ENCODE data around the gene CEP41.
"Not testable (repeated sequence)": the region's sequence is repeated elsewhere in the genome, so short reads cannot be mapped to it uniquely, and the experiment has no call there.

Gene CEP41

DNA sequence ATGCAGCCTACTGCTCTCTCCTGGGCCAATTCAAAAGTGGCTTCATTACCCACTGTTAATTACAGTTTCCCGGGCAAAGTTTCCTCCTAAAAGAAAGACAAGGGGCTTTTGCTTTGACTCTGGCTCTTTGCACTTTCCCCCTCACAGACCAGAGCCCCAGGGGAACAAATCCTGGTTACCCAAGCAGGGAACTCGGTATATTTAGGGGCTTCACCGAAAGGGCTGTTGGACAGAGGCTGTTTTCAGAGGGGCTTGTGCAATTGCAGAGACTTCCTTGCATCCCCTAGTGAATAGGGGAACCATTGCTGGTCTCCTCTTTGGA, 53.5 kb downstream of the CEP41 start:
- DNase-seq: no peak

DNA sequence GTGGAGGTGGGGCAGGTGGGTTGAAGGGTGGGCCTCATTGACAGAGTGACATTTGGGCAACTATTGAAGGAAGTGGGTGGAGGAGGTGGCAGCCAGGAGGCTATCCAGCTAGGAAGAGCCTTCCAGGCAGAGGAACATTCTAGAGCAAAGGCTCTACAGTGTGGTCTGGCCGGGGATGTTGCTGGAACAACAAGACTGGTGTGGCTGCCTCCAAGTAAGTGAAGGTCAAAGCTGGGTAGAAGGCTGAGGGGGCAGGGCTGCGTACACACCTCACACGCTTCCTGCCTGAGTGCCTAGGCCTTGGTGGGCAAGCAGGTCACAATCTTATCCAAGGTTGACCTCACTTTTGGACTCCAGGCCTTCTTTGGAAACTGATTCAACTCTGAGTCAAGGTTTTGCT, 53.9 kb downstream of the CEP41 start:
- DNase-seq: no peak

DNA sequence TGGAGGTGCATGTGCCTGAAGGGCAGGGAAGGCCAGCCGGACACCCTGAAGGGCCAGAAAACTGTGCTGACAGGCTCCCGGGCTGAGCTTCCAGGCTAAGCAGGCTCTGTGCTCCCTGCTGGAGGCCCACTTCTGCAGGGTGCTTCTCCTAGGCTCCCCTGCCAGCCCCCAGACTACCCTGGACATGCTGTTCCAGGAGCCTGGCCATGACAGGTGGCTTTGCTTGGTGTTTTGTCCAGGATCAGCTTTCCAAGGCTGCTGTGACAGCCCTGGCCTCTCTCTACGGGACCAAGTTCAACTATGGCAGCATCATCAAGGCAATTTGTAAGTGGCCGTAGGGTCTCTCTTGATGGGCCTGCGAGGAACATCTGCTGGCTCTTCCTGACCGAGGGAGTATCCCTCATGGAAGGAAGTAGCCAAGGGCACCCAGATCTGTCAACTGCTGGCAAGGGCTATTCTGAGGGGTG, 55.2 kb downstream of the CEP41 start:
- no peak for DNase-seq

DNA sequence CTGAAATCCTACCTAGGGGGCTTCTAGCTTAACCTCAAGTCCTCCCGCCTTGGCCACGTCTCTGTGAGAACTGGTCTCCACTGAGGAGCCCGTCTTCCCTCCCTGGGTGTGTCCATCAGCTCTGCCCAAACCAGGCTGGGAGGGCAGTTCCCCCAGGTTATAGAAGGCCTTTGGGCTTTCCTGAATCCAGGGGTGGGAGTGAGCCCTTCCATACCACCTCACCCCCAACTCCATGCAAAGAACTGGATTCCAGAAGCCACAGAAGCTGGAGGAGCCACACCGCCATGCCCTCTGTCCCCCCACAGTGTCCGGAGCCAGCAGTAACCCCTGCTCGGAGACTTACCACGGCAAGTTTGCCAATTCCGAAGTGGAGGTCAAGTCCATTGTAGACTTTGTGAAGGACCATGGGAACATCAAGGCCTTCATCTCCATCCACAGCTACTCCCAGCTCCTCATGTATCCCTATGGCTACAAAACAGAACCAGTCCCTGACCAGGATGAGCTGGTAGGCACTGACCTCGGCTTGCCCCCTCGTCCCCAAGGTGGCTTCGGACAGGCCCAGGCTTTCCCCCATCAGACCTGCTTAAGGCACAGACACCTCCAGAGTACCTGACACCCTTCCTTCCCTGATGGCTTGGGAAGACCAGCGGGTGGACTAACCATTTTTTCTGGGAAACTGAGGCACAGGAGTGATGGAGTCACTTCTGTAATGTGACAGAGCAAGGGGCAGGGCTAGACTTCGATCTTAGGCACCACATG, 55.8 kb downstream of the CEP41 start:
- DNase-seq: no peak

DNA sequence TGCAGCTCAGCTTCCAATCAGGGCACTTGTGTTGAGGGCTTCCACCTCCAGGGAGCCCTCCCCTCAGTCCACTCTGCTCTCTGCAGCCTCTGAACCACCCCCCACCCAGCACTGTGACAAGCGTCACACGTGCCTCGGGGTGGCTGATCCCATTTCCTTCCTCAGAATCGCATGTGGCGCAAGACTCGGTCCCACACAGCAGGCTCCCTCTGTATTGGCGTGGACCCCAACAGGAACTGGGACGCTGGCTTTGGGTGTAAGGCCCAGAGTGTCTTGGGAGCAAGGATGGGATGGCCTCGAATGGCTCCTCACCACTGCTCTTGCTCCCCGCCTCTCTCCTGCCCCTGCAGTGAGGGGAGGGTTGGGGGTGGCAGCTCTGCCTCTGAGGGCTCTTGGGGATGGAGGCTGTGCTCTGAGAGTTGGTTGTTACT, 56.4 kb downstream of the CEP41 start:
- no peak for DNase-seq

DNA sequence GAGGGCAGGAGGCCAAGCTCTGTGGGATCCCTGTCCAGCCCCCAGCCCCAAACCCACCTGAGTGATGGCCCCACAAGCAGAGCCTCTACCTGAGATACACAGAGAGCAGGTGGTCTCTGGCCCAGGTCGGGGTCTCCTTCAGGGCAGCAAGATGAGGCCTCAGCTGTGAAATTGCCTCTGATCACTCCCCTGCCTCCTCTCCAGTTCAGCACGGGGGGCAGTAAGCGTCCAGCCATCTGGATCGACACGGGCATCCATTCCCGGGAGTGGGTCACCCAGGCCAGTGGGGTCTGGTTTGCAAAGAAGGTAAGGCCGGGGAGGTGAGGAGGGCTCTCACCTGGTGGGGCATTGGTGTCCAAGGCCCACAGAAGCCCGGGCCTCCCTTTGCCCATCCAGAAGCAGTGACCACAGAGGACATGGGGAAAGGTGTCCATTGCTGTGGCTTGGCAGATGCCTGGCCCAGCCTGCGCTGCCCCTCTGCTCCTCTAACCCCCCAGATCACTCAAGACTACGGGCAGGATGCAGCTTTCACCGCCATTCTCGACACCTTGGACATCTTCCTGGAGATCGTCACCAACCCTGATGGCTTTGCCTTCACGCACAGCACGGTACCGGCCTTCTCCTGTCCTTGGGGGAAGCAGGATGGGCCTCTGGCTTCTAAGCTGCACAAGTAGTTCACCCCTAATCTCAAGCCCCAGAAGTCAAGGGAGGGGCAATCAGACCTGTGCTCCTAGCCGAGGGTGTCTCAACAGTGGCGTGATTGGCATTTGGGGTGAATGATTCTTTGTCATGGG, 57.4 kb downstream of the CEP41 start:
- no peak for DNase-seq

DNA sequence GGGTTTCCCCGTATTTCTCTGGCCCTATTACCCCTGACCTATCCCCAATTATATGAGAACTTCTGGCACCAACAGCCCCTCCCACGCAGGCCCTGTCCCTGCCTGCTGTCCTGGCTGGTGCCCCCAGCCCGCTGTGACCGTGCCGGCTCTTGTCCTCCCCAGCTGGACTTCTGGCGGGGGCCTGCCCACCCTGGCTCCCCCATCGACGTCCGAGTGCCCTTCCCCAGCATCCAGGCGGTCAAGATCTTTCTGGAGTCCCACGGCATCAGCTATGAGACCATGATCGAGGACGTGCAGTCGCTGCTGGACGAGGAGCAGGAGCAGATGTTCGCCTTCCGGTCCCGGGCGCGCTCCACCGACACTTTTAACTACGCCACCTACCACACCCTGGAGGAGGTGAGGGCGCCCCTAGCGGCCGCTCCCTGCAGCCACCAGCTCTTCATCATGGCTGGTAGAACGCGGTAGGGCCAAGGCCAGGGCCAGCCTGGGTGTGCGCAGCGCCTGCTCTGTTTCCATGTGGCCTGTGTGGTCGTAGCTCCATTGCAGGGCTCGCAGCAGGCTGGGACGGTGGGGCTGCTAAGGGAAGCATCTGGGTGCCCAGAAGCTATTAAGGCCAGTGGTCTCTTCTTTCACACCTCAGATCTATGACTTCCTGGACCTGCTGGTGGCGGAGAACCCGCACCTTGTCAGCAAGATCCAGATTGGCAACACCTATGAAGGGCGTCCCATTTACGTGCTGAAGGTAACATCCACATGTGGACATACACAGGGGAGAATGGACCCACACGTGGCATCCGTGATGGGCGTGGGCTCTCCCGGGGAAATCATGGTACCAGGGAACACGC, 59.1 kb downstream of the CEP41 start:
- DNase-seq: no peak

DNA sequence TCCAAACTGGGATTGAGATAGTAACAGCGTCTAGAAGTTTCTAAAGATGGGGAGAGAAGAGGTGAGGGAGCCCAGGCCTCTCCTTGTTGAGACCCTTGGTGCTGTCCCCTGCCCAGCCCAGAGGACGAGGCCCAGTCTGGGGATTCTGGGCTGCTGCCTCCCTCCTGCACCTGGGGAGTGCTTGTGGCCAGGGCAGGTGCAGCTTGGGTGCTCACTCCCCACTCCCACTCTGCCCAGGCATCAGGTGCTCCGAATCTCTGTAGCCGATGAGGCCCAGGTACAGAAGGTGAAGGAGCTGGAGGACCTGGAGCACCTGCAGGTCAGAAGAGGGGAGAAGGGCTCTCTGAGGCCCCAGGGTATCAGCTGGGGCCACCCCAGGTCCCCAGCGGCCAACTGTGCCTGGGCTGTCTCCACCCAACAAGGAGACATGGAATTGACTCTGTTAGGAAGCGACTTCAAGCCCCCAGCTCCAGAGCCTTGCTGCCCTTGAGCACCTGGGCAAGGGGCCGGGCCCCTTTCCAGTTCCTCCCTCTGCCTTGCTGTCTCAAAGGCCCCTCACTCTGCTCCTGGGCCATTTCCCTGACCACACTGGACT, 59.9 kb downstream of the CEP41 start:
- no peak for DNase-seq

DNA sequence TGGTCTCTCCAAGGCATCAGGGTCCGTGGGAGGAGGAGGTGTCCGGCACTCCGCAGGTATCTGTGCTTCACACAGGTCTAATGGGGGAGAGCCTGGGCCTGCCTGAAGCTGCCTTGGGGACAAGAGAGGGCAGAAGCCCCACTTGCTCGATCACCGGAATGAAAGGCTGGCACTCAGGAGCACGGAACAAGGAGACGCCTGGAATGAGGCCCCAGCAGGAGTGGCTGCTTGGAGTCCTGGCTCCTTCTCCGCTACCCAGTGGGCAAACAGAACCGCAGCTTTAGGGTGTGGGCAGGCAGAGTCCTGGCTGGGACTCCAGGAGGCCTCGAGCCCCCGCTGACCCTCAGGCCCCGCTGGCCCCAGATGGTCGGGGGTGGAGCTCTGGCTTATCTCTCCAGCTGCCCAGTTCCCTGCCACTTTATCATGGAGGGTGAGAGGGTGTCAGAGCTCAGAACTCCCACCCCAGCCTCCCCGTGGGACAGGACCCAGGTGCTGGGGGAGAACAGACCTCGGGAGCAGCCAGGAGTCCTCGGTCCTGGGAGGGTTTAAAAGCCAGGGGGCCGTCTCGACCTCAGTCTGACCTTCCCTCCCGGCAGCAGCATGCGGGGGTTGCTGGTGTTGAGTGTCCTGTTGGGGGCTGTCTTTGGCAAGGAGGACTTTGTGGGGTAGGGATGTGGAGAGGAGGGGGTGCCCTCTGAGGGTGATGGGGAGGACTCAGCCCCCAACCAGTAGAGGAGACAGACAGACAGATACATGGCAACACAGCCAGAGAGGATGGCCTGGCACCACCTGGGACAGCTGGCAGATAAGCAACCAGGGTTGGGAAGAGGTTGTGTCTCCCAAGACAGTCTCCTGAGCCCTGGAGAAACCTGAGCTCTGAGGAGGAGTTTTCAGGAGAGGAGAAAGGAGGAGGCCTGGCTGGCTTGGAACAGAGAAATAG, 60.6 kb downstream of the CEP41 start, which contains the start of gene CPA1:
TSS of gene CPA1 (plus strand) at position 574 of the 940 bp plus-strand sequence. CDS start at position 601, 27 bp downstream.
- DNase-seq: no peak

DNA sequence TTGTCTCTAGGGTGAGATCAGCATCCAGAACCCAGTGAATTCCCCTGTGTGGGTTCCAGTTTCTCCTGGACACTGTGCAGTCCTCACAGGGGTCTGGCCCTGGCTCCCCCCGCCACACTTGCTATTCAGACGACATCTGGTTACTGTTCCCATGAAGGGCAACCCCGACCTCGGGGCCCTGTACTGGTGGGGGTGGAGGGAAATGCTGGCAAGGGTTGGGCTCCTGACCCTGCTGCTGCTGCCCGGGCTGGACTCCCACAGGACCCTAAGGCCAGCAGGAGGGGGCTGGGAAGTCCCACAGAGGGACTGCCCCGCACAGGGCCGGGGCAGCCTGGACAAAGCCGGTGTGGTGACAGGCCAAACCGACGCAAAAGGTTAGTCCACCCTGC, 61.3 kb downstream of the CEP41 start:
- no peak for DNase-seq

DNA sequence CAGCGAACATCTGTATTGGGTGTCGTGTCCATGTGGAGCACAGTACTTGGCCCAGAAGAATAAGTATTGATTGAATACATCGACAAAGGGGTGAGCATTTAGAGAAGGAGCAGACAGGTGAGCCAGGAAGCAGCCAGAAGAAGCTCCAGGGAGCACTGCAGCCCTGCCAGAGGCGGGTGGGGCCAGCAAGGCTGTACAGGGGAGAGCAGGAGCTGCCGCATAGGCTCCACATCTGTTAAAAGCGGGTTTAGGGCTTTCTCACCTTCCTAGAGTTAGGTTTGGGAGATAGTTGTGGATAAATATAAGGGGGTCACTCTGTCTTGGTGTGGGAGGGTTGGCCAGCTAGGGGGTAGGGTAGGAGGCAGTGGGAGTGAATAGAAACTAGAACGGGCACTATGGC, 61.8 kb downstream of the CEP41 start:
- no peak for DNase-seq

DNA sequence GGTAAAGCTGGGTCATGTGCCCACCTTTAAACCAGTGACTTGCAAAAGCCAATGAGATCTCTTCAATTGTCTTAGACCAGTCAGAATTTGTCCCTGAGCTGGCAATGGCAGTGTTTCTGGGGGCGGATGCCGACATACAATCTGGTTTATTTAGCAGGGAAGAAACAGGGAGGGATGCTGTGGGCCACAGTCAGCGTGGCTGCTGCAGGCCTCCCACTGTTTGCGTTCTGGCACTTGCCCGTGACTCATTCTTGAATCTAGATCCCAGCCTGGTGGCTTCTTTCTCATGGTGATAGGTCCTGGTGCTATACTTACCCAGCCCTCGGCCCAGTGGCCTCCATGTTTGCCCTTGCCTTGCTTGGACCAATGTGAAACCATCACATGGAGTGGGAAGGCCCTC, 63.6 kb downstream of the CEP41 start:
- no peak for DNase-seq

DNA sequence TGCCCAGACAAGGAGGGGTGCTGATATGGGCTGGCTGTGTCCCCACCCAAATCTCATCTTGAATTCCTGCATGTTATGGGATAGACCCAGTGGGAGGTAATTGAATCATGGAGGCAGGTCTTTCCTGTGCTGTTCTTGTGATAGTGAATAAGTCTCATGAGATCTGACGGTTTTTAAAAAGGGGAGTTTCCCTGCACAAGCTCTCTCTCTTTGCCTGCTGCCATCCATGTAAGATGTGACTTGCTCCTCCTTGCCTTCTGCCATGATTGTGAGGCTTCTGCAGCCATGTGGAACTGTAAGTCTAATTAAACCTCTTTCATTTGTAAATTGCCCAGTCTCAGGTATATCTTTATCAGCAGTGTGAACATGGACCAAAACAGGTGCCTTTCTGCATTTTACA, 64.4 kb downstream of the CEP41 start:
- DNase-seq: not testable (repeated sequence)

DNA sequence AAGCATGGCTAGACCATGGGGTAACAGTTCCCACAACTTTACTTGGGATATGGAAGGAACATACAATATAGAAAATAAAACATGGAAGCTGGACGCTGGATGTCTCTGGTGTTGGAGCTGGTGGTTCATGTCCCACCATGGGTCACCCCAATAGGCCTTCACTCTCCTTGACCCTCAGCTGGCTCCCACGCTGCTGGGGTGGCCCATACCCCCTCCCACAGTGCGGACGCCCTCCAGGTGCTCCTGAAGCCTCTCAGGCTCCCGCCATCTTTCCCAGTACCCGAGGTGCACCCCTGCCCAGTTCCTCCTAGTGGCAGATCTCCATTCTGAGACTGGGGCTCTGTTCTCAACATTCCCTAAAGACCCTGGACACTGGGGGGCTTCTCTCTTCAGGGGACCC, 66.3 kb downstream of the CEP41 start:
- no peak for DNase-seq

DNA sequence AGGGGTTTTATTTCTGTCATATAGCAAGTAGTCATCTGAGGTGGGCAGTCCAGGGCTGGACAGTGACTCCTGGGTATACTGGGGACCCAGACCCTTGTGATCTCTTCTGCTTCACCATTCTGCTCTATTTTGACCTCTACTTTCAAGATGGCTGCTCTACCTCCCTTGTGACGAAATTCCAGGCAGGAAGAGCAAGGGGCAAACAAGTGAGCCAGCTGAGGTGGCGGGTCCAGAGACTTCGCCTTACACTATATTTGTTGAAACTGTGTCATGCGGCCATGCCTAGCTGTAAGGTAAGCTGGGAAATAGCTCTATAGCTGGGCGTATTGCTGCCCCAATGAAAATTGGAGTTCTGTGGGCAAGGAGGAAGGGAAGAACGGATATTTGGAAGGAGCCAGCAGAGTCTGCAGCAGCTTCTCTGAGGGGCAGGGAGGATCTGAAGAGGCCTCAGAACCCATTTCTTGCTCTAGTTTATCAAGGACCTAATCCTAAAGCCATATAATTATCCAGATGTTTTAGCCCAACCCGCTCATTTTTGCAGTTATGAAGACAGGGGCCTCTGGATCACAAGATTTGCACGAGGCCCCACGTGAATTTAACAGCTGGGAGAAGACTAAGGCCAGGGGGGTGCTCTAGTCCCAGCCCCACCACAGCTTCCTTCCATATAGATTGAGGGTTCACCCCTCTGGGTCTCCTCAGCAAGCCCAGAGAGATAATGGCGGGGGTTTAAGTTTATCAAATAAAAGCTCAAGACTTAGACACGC, 68.2 kb downstream of the CEP41 start:
- no peak for DNase-seq

DNA sequence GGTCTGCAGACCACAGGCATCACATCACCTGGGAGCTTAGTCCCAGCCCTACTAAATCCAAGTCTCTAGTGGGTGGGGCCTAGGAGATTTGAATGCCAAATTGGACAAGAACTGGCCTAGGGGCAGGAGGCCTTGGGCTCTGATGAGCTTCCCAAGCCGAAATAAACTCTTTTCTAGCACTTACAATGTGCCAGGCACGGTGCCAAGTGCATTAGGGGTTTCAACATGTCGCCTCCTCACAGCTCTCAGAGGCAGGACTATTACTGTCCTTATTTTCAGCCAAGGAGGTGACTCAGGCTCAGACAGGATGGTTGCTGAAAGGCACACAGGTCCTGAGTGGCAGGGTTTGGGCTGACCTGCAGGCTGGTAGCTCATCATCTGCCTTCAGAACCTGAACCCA, 69.8 kb downstream of the CEP41 start:
- DNase-seq: no peak

DNA sequence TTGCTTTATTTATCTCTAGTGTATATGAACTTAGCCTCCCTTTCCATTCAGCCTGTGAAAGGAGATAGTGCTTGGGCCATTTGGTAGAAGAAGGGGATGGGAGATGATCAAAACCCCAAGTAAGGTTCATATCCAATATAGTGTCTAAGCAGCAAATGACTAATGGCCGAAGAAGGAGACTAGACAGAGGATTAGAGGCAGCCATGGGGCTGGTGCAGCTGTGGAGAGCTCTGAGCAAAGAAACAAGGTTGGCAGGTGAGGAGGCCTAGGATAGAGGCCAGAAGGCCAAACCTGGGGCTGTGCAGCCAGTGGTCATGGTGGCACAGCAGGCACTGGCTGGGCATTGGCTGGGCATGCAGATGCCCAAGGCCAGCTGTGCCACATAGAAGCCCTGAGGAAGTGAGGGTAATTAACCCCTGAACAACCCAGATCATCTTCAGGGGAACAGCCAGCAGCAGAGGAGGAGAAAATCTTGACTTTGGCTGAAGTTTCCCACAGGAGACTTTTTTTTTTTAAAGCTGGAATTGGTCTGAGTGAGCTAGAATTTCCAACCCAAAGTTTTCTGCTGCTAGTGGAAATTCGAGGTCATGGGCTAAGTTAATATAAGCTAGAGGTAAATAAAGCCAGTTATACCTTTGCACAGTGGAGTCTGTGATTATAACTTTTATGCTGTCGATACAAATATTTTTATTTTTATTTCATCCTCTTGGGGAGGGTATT, 70.8 kb downstream of the CEP41 start:
- no peak for DNase-seq

DNA sequence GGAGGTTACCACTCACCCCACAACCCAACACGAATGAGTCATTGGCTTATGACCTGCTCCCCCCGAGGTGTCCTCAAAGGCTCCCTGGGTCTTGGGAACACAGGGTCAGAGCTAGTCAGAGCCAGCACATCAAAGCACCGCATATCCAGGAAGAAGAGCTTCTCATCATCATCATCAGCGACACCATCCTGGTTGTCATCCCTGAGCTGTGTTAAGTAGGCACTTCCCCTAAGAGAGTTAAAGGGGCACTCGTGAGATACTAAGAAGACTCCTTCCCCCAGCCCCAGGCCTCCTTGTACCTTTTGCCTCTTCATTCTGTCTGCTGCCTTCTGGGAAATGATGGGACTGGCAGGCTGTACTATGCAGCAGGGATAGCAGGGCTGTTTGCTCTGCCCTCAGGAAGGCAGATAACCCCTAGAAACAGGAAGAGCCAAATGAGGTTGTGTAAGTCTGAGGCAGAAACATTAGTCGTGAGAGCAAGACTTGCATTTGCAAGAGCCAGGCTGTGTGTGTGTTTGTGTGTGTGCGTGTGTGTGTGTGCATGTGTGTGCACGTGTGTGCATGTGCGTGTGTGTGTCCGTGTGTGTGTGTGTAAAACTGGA, 71.6 kb downstream of the CEP41 start:
- no peak for DNase-seq

DNA sequence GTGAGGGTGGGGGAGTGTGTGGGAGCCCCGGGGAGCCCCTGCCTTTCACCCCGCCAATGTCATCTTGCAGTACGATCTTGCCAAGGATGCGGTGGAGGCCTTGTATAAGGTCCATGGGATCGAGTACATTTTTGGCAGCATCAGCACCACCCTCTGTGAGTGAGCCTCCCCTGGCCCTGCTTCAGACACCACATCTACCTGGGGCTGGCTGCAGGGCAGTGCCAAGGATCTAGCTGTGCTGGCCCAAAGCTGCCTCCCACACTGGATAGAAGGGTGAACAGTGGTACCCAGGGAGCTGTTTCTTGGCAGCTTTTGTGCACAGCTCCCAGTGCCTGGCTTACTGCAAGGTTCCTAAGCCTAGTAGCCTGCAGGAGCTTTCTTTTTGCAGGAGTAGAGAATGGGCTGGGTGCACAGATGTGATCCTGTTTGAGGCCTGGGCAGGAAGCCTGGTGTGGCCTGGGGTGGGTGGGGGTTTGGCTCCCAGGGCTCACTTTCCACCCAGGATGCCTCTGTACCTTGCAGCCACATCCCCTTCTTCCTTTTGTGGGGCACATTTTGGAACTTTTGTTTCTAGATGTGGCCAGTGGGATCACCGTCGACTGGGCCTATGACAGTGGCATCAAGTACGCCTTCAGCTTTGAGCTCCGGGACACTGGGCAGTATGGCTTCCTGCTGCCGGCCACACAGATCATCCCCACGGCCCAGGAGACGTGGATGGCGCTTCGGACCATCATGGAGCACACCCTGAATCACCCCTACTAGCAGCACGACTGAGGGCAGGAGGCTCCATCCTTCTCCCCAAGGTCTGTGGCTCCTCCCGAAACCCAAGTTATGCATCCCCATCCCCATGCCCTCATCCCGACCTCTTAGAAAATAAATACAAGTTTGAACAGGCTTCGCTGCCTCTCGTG, 72.7 kb downstream of the CEP41 start:
- no peak for DNase-seq
